Esophagus muscularis mucosa (tissue), 4 donors: ENCODE measurements around the gene NRP1.

Source experiments
- EP300 ChIP-seq: sonication (generic); formaldehyde crosslinking; IDR thresholded peaks from one replicate; pipeline ENCODE4 v1.6.1; 2017; ENCODE audit warnings: antibody characterized with exemption
- POLR2A ChIP-seq: fragments of 450-650 bp; IDR thresholded peaks from one replicate; pipeline ENCODE4 v1.6.1; 2017; ENCODE audit warnings: antibody characterized with exemption, moderate library complexity, mild to moderate bottlenecking, low read depth
- POLR2AphosphoS5 ChIP-seq, 2 donors: sonication (generic); formaldehyde crosslinking; IDR thresholded peaks; one replicate each; pipeline ENCODE4 v1.6.1; 2017; ENCODE audit warnings: antibody characterized with exemption in 2 of 2
- TF ChIP-seq, protein P1 (sequence below), 3 experiments: fragments of 200-600 bp in 2 of 3; fragments of 450-650 bp in 1 of 3; sonication (generic) in 2 of 3; IDR thresholded peaks; one replicate each; pipeline ENCODE4 v1.5.1; 2017 to 2019; ENCODE audit warnings: antibody characterized with exemption in 3 of 3, mild to moderate bottlenecking in 2 of 3, moderate library complexity in 1 of 3

- TF ChIP-seq, protein P1, sequence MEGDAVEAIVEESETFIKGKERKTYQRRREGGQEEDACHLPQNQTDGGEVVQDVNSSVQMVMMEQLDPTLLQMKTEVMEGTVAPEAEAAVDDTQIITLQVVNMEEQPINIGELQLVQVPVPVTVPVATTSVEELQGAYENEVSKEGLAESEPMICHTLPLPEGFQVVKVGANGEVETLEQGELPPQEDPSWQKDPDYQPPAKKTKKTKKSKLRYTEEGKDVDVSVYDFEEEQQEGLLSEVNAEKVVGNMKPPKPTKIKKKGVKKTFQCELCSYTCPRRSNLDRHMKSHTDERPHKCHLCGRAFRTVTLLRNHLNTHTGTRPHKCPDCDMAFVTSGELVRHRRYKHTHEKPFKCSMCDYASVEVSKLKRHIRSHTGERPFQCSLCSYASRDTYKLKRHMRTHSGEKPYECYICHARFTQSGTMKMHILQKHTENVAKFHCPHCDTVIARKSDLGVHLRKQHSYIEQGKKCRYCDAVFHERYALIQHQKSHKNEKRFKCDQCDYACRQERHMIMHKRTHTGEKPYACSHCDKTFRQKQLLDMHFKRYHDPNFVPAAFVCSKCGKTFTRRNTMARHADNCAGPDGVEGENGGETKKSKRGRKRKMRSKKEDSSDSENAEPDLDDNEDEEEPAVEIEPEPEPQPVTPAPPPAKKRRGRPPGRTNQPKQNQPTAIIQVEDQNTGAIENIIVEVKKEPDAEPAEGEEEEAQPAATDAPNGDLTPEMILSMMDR (IDR thresholded peaks at IDR 0.05): no peak
- TF ChIP-seq EP300 (no peak), POLR2A (no peak), POLR2AphosphoS5 (IDR thresholded peaks at IDR 0.05) (no peak)
These were observed 47.4 kb downstream of the NRP1 start for GRCh38 chr10:33287112-33287511.
